HG03442 (cell line): ENCODE results near the gene DIP2C.

Experiments
- ATAC-seq: cut with Tn5 transposase; IDR thresholded peaks from one replicate; pipeline ENCODE4 v1.9.1; 2021; ENCODE audit warnings: mild to moderate bottlenecking, moderate library complexity; ENCODE audit not compliant: unreplicated experiment

Gene DIP2C

GRCh38 chr10:232061-232460 is 457.4 kb downstream of the DIP2C start:
- no peak for ATAC-seq

GRCh38 chr10:230758-231157 is 458.7 kb downstream of the DIP2C start:
- ATAC-seq, result no peak

GRCh38 chr10:228366-228765 is 461.1 kb downstream of the DIP2C start:
- ATAC-seq, result no peak

- ATAC-seq, result no peak
Measured at GRCh38 chr10:227014-227413, 462.5 kb downstream of the DIP2C start.

GRCh38 chr10:226018-226417 is 463.4 kb downstream of the DIP2C start:
- no peak for ATAC-seq

GRCh38 chr10:224571-224970 is 464.9 kb downstream of the DIP2C start:
- ATAC-seq, result no peak
